ENCODE results near the gene CYP4F11.

- no peak for TF ChIP-seq RFX5 (IDR thresholded peaks at IDR 0.05; ENCODE audit: low read depth, low read length)
- TF ChIP-seq CTCF (conservative IDR thresholded peaks at IDR 0.05; ENCODE audit: low read depth, low read length) = no peak
- no peak for TF ChIP-seq CHD1 (IDR thresholded peaks at IDR 0.05; ENCODE audit: low read depth, low read length)
- no peak for TF ChIP-seq MAFK (IDR thresholded peaks at IDR 0.05; ENCODE audit: low read depth, low read length)
- no peak for TF ChIP-seq MXI1 (IDR thresholded peaks at IDR 0.05; ENCODE audit: borderline replicate concordance, low read depth, low read length)
- TF ChIP-seq USF2 (IDR thresholded peaks at IDR 0.05; ENCODE audit: low read depth, low read length) = no peak
Observed at GRCh38 chr19:15937771-15938170, 3.4 kb upstream of the CYP4F11 start.

All from IMR-90 (cell line).